ENCODE measurements around the gene FAM168B.

Gene FAM168B

DNA sequence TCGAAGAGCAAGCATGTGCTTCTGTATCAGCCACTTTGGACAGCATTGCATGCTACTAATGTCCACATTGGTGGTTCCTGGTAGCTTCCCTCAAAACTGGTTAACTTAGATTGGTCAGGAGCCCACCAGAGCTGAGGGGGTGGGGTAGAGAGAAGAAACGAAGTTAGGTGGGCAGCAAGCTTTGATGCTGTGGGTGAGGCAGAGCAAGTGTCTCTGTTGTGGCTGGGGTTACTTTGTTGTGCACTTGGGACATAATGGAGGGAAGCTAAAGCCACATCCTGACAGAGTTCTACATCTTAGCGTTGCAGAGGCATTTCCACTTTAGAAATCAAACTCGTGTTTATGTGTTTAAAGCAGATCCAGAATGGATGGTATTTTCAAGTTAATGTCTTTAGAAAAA lies 82.7 kb downstream of the FAM168B start:
- Histone ChIP-seq H3K36me3 (ENCODE audit: control insufficient read depth, insufficient read depth, low read length) (no peaks in the 10 kb centered on the region), H3K4me3 (replicated peaks; ENCODE audit: low read depth, low read length) (no peak overlapping the region), H3K27me3 (replicated peaks; ENCODE audit: control insufficient read depth, insufficient read depth, low read length) (no peaks in the 10 kb centered on the region; the same call in 1 of the 2 replicates)
- TF ChIP-seq, protein P1, sequence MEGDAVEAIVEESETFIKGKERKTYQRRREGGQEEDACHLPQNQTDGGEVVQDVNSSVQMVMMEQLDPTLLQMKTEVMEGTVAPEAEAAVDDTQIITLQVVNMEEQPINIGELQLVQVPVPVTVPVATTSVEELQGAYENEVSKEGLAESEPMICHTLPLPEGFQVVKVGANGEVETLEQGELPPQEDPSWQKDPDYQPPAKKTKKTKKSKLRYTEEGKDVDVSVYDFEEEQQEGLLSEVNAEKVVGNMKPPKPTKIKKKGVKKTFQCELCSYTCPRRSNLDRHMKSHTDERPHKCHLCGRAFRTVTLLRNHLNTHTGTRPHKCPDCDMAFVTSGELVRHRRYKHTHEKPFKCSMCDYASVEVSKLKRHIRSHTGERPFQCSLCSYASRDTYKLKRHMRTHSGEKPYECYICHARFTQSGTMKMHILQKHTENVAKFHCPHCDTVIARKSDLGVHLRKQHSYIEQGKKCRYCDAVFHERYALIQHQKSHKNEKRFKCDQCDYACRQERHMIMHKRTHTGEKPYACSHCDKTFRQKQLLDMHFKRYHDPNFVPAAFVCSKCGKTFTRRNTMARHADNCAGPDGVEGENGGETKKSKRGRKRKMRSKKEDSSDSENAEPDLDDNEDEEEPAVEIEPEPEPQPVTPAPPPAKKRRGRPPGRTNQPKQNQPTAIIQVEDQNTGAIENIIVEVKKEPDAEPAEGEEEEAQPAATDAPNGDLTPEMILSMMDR (IDR thresholded peaks at IDR 0.05; ENCODE audit: insufficient read depth, low read length, poor library complexity, severe bottlenecking) = no peak
- DNase-seq (ENCODE audit: extremely low read depth, insufficient read length) = no peak

DNA sequence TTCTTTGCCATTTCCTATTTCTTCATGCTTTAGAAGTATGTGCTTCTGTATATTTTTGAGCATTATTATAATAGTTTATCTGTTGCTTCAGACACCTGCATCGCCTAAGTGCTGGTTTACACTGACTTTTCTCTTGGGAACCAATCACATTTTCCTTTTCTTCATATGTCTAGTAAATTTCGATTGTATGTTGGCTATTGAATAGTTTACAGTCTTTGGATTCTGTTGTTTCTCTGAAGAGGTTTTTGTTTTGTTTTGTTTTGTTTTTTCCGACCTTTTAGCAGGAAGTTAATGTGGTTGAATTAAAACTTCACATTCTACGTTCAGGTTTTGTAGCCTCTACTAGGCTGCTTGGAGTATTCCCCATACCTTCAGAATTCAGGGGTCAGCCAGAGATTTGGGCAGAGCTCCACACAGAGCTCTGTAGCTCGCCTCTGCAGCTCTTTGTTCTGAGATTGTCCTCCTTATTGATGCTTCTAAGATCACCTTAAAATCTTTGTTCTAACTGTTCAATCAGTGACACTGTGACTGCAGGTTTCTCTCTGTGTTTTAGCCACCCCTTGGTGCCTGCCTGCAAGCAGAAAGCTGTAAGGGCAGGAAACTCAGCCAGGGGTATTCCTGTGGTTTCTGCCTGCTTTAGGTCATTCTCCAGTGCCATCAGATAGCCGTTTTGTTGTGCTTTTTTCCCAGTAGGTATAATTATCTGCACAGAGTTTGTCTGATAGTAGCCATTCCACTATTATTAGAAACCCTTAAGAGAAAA lies 83.4 kb downstream of the FAM168B start:
- DNase-seq (ENCODE audit: extremely low read depth, insufficient read length) = no peak
- no peaks in the 10 kb centered on the region for H3K27me3 ChIP-seq (replicated peaks; ENCODE audit: control insufficient read depth, insufficient read depth, low read length)
- H3K4me3 ChIP-seq (replicated peaks; ENCODE audit: low read depth, low read length) = no peak overlapping the region
- TF ChIP-seq, protein P1 (IDR thresholded peaks at IDR 0.05; ENCODE audit: insufficient read depth, low read length, poor library complexity, severe bottlenecking) = no peak
- H3K36me3 ChIP-seq (ENCODE audit: control insufficient read depth, insufficient read depth, low read length) = no peaks in the 10 kb centered on the region

DNA sequence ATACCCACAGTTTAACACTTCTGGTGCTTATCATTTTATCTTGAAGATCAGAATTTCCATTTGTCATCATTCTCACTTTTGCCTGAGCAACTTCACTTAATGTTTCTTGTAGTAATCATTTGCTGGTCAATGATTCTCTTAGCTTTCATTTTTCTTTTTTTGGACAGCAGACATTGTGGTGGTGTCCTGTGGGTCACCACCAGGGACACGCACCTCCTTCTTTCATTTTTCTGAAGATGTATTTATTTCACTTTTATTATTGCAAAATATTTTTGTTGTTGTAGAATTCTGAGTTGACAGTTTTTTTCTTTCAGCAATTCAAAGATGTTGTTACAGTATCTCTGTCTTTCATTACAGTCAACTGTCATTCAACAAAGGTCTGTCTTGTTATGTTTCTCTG lies 84.3 kb downstream of the FAM168B start:
- TF ChIP-seq, protein P1 (IDR thresholded peaks at IDR 0.05; ENCODE audit: insufficient read depth, low read length, poor library complexity, severe bottlenecking) = no peak
- no peak for DNase-seq (ENCODE audit: extremely low read depth, insufficient read length)
- Histone ChIP-seq H3K4me3 (replicated peaks; ENCODE audit: low read depth, low read length) (no peak overlapping the region), H3K27me3 (replicated peaks; ENCODE audit: control insufficient read depth, insufficient read depth, low read length) (no peaks in the 10 kb centered on the region), H3K36me3 (ENCODE audit: control insufficient read depth, insufficient read depth, low read length) (no peaks in the 10 kb centered on the region)

DNA sequence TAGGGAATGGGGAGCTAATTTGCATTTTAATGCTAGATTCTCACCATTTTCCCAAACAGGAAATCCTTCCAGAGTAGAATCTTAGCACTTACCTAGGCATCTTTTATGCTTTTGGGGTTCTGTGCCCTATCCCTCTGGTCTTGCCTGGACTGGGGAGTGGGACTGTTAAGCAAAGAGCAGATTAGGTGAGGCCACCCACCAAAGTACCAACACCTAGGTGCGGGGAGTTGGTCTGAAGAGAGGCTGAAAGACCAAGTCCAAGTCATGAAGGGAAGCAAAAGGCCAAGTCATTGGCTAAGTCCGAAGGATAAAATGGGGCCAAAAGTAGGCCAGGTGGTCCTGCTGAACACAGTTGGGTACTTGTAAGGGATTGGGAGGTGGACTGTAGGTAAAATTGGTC lies 86.7 kb downstream of the FAM168B start:
- H3K27me3 ChIP-seq (replicated peaks; ENCODE audit: control insufficient read depth, insufficient read depth, low read length) = no peaks in the 10 kb centered on the region
- H3K36me3 ChIP-seq (ENCODE audit: control insufficient read depth, insufficient read depth, low read length) = no peaks in the 10 kb centered on the region
- no peak overlapping the region for H3K4me3 ChIP-seq (replicated peaks; ENCODE audit: low read depth, low read length)
- no peak for DNase-seq (ENCODE audit: extremely low read depth, insufficient read length)
- TF ChIP-seq, protein P1 (IDR thresholded peaks at IDR 0.05; ENCODE audit: insufficient read depth, low read length, poor library complexity, severe bottlenecking) = no peak

DNA sequence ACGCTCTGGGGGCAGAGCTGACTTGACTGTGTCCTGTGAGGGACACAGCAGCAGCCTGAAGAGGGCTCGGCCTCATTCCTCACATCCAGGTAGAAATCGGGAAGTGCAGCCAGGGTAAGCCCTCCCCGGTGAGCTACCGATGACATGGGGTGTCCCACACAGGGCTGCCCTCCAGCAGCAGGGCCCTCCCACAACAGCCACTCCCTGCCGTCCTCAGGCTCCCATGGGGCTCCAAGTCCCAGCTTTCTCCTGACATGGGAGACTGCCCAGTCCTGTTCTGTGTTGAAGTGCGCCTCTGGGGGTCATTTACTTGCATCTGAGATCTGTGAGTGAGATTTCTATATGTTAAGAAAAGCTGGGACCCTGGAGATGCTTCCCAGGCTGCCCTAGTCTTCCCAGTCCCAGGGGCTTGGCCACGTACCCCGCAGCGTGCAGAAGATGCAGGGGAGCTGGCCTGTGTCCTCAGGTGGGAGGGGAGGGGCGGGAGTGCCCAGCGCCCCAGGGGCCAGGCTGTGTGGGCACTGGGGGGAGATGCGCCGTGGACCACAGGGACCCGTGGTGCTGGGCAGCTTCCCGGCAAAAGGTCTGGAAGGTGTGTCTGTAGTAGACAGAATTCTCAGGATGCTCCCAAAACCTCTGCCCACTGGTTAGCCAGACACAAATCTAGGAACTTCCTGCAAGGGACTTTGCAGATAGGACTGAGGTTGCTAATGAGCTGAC lies 87.9 kb downstream of the FAM168B start:
- no peaks in the 10 kb centered on the region for H3K27me3 ChIP-seq (replicated peaks; ENCODE audit: control insufficient read depth, insufficient read depth, low read length)
- TF ChIP-seq, protein P1 (IDR thresholded peaks at IDR 0.05; ENCODE audit: insufficient read depth, low read length, poor library complexity, severe bottlenecking) = no peak
- no peak for DNase-seq (ENCODE audit: extremely low read depth, insufficient read length)
- no peaks in the 10 kb centered on the region for H3K36me3 ChIP-seq (ENCODE audit: control insufficient read depth, insufficient read depth, low read length)
- H3K4me3 ChIP-seq (replicated peaks; ENCODE audit: low read depth, low read length) = no peak overlapping the region

Measured in GM06990 (cell line).